ENCODE measurements around the gene SLX9. TPM values are rescaled to one million over a fixed set of nuclear protein-coding genes. Genes with fewer than 3 reads are reported as not detected.
"Not testable (repeated sequence)": the region's sequence is repeated elsewhere in the genome, so short reads cannot be mapped to it uniquely, and the experiment has no call there.

The SLX9 gene
- polyA plus RNA-seq, 12 donors, result 12.8 to 34.5 (median 15.4) TPM; not detected in 1

DNA sequence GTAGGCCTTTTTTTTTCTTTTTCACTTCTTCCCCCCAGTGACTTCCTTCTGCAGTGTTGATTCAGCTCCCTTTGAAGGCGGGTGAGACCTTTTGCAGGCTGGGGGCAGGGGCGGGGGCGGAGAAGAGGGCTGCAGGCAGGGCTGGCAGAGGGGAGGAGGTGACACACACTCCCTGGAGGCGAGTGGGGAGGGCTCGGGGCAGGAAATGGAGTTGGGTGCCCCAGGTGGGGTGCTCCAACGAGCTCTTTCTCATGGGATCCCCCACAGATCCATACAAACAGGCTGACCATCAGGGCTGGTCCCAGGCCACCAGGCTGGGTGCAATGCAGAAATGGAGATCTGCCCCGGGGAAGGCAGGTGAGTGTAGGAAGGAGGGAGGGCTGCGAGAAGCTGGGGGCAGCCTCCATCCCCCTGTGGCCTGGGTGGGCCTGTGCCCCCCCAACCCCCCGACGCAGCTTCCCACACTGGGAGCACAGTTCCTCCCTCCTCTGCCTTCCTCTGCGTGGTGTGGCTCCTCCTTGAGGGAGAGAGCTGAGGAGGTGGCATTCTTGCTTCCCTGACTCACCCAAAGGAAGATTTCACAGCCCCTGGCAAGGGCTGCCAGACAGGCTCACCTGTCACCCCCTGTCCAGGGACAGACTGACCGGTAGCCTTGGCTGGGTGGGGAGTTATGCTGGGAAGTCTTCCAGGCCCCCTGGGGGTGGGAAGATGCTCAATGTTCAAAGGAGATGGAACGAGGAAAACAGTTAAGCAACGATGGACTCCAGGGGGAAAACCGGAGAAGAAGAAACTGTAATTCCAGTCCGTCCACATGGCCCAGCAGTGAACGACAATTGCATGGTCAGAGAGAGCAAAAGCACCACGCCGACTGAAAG lies 12.0 kb upstream of the SLX9 start:
- DNase-seq, result no peak

DNA sequence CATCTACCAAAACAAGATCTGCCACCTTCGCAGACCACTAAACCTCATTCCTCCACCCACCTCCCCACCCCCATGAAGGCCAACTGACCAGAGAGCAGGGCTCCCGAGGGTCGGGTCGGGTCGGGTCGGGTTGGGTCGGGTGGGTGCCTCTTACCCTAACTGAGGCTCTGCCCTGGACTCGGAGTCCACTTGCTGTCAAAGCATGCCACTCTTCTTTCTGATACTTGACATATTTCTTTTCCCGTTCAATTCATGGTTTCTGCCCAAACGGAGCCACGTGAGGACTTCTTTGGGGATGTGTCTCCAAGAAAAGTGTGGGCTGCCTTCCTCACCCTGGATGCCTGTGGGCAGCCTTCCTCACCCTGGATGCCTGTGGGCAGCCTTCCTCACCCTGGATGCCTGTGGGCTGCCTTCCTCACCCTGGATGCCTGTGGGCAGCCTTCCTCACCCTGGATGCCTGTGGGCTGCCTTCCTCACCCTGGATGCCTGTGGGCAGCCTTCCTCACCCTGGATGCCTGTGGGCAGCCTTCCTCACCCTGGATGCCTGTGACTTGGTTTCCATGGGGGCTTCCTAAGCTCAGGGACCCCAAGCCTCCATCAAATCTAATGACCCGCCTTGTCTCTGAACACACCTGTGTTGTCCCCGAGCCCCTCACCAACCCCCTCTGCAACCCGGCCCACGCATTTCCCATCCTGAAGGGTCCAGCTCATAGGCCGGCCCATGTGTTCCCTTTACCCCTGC lies 11.2 kb upstream of the SLX9 start:
- not testable (repeated sequence) for DNase-seq

- DNase-seq, result no peak
Measured at GRCh38 chr21:44929242-44929798, 10.5 kb upstream of the SLX9 start.

GRCh38 chr21:44929799-44930542 lies 9.9 kb upstream of the SLX9 start:
- DNase-seq, result no peak

- no peak for DNase-seq
Measured at GRCh38 chr21:44930543-44930981, 9.3 kb upstream of the SLX9 start.

DNA sequence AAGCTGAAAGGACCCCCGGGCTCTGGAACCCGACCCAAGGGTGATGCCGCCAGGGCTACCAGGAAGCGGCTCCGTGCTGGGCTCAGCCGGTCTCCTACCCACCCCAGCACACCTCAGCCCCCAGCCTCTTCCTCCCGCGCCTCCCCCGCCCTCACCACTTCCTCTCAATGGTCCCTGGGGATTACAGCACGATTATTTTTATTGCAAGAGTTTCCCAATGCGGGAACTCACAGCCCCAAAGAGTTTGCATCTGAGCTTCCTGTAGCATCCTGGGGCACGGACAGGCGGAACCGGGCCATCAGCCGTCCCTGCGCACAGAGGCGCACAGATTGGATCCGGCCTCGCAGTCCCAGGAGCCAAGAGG lies 8.7 kb upstream of the SLX9 start:
- no peak for DNase-seq

GRCh38 chr21:44931501-44932407 lies 8.1 kb upstream of the SLX9 start:
- no peak for DNase-seq

DNA sequence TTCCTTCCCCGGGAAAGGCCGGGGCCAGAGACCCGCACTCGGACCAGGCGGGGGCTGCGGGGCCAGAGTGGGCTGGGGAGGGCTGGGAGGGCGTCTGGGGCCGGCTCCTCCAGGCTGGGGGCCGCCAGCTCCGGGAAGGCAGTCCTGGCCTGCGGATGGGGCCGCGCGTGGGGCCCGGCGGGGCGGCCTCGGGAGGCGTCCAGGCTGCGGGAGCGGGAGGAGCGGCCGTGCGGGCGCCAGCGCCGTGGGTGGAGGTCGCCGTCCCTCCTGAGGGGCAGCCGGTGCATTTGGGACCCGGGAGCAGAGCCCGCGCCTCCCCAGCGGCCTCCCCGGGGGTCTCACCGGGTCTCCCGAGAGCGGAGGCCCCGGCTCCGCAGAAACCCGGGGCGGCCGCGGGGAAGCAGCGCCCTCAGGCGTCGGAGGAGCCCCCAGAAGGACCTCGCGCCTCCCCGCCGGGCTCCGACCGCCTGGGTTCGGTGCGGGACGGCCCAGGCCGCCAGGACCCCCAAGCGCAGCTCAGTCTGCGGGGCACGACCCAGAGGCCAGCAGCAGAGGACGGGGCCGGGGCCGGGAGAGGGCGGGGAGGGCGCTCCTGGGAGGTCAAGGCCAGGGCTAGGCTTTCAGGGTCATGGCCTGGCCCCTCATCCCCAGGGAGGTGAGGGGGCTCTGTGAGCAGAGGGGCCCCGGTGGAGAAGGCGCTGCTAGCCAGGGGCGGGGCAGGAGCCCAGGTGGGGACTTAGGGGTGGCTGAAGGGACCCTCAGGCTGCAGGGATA lies 7.2 kb upstream of the SLX9 start:
- no peak for DNase-seq

GRCh38 chr21:44933199-44933917 lies 6.5 kb upstream of the SLX9 start:
- no peak for DNase-seq

DNA sequence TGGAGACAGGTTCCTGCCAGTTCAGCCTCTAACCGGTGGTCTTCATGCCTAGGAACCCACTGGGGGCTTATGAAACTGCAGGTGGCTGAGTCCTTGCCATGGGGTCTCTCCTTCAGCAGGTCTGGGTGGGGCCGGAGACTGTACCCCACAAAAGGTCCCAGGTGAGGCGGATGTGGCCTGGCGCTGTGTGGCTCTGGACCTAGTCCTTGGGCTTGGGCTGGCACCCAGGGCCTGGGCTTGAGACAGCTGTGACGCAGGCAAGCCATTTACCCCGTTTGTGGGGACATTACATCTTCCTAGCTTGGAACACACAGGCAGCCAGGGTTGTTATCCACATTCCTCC lies 5.9 kb upstream of the SLX9 start:
- no peak for DNase-seq

DNA sequence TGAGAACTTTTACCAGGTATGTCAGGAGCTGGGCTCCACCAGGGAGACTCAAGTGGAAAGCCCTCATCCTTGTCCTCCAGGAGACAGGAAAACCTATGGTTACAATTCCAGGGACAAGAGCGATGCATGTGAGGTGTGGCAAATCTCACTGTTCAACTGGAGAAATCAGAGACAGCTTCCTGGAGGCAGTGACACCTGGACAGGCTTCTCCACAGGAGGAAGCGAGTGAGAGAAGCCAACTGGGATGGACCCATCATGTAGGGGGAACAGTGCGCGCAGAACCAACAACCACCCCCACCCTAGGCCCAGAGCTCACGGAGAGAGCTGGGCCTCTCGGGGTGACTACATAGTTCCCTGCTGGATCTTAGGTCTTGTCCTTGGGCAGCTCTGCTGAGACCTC lies 5.6 kb upstream of the SLX9 start:
- no peak for DNase-seq

DNA sequence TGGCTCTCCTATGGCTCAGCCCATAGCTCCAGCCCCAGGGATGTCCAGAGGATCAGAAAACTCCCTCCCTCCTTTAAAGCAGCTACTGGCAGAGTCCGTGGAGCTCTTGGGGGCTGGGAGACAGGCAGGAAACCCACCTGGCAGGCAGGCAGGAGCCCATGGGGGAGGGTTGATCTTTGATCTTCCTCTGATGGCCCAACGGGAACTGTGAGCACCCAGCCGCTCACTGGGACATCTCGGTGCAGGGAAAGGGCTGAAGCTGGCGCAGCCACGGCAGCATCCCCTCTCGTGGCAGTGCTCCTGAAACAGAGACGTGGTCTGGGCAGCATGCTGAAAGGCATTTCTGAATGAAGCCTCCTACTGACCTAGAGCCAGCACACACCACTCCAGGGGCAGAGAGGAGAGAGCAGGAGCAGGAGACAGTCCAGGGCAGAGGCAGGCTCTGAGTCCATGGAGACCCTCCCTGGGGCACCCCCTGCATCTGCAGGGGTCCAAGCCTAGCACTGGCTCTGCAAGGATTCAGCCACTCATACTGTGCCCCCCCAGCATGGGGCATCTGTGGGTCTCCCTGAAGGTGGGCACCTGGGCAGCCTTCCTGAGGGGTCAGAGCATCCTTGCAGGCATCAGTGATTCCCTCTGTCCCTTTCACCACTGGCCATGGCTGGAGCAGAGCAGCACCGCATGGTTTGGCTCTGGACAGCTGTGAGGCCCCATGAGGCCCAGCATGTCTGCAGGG lies 4.9 kb upstream of the SLX9 start:
- no peak for DNase-seq

DNA sequence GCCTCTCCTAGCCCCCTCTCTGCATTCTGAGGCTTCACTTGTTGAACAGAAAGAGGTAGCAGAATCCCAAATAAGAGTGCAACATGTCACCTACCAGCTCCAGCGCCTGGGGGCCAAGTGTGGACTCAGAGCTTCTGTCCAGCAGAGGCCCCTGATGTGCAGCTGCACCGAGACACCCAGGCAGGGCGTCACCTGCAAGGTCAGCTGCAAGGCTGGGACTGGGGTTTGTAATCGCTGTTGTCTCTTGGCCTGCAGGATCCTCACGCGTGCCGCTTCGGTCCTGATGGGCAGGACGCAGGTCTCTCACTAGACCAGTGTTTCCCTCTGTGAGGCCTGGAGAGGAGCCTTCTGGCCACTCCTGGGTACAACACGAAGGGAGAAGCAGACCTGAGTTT lies 4.3 kb upstream of the SLX9 start:
- no peak for DNase-seq

- DNase-seq, result no peak
Measured at GRCh38 chr21:44938772-44939531, 877 bp upstream of the SLX9 start.

- no peak for DNase-seq
Measured at GRCh38 chr21:44940116-44940631, 345 bp downstream of the SLX9 start.

DNA sequence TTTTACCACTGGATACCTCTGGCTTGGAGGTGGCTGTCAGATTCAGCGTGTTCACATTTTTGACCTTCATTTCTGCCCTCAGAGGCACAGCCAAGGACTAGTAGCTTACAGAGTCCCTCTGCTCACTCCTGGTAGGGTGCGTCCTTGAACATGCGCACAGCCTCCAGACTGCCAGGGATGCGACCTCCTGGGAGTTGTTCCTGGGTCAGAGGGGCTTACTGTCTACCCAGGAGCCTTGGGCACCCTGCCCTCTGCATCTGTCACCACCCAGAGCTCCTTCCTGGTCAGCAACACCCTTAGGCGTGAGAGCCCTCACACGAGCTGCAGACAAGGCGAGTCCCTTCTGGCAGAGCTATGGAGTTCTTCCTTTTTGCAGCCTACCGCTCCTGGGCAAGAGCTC lies 1.7 kb downstream of the SLX9 start:
- DNase-seq, result no peak

GRCh38 chr21:44942566-44942965 lies 2.7 kb downstream of the SLX9 start:
- no peak for DNase-seq
